ENCODE data around the gene CLMP. TPM values are rescaled to one million over a fixed set of nuclear protein-coding genes. Genes with fewer than 3 reads are reported as not detected.
"Not testable (repeated sequence)": the region's sequence is repeated elsewhere in the genome, so short reads cannot be mapped to it uniquely, and the experiment has no call there.

Gene CLMP
- polyA plus RNA-seq, 4 donors, result 27.6 to 49.2 (median 36.7) TPM

DNA sequence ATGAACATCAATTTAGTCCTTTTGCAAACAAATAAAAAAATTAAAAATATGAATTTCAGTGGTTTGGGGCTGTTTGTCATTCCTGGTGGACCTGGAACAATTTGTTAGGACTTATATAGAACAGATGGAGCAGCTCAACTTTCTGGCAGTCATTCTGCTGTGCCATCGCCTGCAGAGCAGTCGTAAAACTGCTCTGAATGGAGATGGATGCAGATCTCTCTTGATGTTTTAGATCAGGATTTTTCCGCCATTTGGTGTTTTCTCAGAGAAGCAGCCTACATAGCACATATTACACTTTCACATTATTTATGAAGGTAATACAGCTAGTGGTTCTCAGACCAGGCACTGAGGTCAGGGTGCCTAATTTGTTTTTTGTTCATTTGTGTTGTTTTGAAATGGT, 101.3 kb downstream of the CLMP start:
- DNase-seq (ENCODE audit: low read depth in 4 of 4, low spot score in 2 of 4), result no peak

DNA sequence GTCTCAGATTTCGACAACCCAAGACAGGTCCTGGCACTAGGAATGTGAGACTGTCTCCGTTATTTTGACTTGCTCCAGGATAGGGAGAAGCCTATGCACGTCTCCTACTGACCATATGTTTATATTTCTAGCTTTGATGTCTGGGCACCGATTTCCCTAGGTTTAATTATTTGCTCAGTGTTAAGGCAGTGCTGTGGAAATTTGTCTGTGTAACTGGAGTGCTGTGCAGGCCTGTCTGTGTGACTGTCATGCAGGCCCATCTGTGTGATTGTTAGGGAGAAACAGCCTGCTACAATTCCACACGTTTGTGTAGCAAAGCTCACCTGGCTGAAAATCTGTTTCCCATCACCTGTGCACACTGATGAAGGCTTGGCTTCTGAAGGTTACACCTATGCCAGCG, 103.5 kb downstream of the CLMP start:
- DNase-seq (ENCODE audit: low read depth in 4 of 4, low spot score in 2 of 4), result no peak

DNA sequence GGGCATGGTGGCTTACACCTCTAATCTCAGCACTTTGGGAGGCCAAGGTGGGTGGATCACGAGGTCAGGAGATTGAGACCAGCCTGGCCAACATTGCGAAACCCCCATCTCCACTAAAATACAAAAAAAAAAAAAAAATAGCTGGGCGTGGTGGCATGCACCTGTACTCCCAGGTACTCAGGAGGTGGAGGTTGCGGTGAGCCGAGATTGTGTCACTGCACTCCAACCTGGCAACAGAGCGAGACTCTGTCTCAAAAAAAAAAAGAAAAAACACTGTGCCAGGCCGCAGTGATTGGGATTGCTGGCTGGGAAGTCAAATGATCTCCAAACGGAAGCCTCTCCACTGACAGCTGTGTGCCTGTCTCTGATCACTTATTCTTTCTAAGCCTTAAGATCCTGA, 104.9 kb downstream of the CLMP start:
- not testable (repeated sequence) for DNase-seq (ENCODE audit: low read depth in 4 of 4, low spot score in 2 of 4)

DNA sequence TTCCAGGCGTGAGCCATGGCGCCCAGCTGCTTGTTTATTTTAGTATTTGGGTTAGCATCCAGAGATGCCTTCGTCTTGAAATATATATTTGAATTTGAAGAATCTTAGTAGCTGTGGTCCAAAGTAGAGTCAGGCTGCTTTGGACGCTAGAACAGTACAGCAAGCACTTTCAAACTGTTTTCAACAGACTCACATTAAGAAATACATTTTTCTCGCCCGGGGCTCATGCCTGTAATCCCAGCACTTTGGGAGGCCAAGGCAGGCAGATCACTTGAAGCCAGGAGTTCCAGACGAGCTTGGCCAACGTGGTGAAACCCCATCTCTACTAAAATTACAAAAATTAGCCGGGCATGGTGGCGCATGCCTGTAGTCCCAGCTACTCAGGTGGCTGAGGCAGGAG, 106.2 kb downstream of the CLMP start:
- DNase-seq (ENCODE audit: low read depth in 4 of 4, low spot score in 2 of 4), result not testable (repeated sequence)

DNA sequence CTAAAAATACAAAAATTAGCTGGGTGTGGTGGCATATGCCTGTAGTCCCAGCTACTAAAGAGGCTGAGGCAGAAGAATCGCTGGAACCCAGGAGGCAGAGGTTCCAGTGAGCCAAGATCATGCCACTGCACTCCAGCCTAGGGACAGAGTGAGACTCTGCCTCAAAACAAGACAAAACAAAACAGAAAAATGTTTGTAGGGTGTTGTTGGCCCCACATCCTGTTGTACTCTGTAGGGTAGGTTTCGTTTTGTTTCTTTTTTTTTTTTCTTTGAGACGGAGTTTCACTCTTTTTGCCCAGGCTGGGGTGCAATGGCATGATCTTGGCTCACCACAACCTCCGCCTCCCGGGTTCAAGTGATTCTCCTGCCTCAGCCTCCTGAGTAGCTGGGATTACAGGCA, 107.4 kb downstream of the CLMP start:
- DNase-seq (ENCODE audit: low read depth in 4 of 4, low spot score in 2 of 4), result not testable (repeated sequence)

DNA sequence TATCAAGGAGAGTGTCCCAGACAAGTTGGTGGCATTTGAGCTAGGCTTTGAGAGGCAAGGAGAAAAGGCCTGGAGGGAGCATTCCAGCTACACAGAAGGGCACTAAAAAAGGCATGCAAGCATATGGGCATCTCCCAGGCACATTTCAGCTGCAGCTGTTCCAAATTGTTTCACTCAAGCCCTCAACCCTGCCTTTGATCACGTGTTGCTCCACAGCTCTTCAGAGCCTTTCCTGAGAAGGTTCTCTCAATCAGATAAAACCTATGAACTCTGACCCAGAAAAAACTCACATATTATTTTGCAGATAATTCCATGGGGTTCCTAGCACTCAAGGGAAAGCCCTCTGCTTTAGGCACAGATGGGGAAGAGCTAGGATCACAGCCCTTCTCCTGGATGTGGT, 108.7 kb downstream of the CLMP start:
- DNase-seq (ENCODE audit: low read depth in 4 of 4, low spot score in 2 of 4), result no peak

DNA sequence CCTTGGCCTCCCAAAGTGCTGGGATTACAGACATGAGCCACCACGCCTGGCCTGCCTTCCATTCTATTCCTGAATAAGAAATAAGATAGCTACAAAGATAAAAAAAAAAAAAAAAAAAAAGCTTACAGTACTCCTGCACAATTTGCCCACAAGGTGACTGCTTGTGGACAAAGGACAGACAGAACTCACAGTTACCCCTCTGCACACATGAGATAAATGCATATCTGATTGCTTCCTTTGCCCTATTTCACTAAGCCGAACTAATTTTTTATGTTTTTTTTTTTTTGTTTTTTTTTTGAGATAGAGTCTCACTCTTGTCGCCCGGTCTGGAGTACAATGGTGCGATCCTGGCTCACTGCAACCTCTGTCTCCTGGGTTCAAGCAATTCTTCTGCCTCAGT, 109.6 kb downstream of the CLMP start:
- DNase-seq (ENCODE audit: low read depth in 4 of 4, low spot score in 2 of 4), result no peak

DNA sequence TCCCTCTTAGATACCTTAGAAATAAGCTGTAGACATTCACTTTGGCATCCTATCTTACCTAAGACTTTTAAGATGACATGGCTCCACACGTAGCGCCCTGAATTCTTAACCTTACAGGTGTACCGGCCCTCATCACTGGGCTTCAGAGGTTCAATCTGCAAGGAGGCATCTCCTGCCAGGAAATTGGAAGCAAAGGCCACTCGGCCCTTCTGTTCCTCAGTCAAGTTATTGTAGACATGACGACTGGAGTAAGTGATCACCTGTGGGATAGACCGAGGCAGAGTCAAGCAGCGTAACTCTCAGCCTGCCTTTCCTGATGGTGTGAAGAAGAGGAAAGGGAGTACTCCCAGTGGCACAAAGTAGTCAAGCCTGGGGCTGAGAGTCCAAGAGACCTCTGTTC, 110.6 kb downstream of the CLMP start:
- no peak for DNase-seq (ENCODE audit: low read depth in 4 of 4, low spot score in 2 of 4)

DNA sequence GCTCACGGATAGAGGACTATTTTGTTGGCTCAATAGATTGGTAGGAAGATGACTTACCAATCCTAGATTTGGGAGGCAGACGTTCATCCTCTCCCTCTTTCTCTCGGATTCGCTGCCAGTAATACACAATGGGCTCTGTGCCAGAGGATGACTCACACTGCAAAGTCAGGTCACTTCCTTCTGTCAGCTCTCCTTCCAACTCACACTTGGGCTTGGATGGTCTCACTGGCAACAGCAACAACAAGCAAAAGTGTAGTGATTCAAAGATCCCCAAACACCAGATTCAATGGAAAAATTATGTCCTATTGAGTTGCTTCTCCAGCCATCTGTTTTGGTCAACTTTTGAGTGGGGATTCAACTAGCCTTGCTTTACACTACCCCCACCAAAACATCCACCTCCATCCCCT, 111.4 kb downstream of the CLMP start:
- no peak for DNase-seq (ENCODE audit: low read depth in 4 of 4, low spot score in 2 of 4)

DNA sequence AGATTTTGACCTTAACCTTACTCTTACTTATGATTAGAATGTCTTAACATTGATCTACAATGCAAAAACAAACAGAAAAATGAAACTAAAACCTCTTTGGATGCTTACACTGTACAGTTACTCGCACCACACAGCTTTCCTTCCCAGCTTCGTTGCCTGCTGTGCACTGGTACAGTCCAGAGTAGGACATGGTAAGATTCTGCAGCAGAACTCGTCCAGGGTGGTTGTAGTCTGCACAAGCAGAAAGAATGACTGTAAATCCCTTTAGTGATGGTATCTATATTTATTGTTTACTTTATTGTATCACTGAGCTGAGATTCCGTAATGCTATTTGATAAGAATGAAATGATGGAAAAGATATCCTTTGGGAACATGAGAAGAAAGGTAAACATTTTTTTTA, 112.1 kb downstream of the CLMP start:
- DNase-seq (ENCODE audit: low read depth in 4 of 4, low spot score in 2 of 4), result no peak

DNA sequence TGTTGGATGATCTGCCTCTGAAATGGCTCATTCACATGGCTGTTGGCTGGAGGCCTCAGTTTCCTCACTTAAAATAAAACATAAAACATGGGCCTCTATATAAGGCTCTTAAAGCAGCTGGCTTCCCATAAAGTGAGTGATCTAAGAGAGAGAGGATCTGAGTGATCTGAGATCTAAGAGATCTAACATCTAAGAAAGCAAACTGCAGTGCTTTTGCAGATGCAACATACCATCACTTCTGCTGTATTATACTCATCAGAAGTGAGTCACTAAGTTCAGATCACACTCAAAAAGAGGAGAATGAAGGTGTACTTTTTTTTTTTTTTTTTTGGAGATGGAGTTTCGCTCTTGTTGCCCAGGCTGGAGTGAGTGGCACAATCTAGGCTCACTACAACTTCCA, 115.0 kb downstream of the CLMP start:
- no peak for DNase-seq (ENCODE audit: low read depth in 4 of 4, low spot score in 2 of 4)

DNA sequence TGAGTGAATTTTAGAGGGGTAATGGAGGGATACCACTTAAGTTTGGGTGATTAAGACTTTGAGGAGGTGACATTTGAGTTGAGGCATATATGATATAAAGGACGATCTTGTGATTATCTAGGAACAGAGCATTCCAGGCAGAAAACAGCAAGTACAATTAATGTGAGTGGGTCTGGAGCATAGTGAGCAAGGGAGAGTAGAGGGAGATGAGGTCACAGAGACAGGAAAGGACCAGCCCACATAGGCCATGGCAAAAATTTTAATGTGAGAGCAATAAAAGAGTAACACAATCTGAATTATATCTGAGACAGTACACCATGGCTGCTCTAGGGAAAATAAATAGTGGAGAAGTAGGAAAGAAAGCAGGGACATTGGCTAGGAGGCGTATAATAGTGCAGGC, 118.6 kb downstream of the CLMP start:
- DNase-seq (ENCODE audit: low read depth in 4 of 4, low spot score in 2 of 4), result no peak

DNA sequence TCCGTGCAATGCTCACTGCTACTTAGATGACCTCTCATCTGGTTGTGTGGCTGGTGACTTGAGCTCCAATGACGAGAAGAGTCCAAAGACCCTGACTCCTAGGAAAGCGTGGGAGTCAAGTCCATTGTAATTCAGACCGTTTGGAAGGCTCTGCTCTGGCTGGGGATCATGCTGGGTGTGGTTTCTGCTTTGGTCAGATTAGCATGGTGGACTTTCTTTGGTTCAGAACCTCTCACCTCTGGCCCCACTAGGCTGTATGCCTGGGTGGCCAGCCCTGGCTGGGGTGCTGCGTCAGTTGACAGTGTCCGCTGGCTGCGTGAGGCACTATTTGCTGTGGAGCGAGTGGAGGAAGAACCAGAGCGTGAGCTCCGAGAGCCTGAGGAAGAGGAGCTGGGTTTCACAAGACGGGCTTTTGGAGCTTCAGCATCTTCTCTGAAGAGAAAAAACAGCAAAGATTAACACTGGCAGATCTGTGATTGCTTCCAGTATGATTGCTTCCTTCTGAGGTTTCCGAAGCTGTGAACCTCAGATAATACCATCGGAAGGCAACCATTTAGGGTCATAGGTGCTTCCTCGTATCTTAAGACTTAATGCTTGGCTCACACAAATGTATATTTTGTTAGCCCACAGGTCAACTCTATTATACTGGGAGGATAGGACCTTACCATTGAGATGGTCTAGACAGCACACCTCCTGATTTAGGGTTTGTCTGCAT, 121.5 kb downstream of the CLMP start:
- DNase-seq (ENCODE audit: low read depth in 4 of 4, low spot score in 2 of 4), result no peak

DNA sequence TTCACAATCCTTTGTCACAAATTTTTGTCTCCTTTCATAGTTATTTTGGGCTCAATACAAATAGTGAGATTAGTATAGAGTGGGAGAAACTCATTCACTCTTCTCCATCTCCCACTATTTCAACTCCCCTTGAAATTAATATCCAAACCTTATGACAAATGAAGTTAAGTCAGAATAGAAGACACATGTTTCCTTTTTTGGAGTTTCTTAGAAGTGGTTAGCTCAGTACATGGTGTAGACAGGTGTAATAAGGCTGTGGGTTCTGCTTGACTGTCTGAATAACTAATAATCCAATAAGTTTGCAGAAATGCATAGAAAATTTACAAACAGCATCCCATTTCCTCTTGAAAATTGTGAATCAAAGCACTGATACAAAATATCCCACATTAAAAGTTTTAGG, 122.3 kb downstream of the CLMP start:
- DNase-seq (ENCODE audit: low read depth in 4 of 4, low spot score in 2 of 4), result no peak

DNA sequence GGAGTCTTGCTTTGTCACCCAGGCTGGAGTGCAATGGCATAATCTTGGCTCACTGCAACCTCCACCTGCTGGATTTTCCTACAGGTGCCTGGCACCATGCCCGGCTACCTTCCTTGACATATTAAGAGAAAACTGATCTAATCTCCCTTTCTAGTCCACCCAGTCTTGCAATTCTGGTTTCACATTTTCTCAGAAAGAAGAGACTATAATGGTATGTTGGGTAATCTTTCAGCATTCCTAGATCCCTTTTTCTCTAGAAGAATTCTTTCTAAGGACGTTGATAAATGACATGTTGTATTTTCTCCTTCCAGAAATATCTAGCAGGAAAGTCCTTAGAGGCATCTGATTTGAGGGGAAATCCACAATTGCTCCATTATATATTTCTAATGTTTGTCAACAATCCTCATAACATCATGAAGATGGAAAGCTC, 122.7 kb downstream of the CLMP start:
- no peak for DNase-seq (ENCODE audit: low read depth in 4 of 4, low spot score in 2 of 4)

DNA sequence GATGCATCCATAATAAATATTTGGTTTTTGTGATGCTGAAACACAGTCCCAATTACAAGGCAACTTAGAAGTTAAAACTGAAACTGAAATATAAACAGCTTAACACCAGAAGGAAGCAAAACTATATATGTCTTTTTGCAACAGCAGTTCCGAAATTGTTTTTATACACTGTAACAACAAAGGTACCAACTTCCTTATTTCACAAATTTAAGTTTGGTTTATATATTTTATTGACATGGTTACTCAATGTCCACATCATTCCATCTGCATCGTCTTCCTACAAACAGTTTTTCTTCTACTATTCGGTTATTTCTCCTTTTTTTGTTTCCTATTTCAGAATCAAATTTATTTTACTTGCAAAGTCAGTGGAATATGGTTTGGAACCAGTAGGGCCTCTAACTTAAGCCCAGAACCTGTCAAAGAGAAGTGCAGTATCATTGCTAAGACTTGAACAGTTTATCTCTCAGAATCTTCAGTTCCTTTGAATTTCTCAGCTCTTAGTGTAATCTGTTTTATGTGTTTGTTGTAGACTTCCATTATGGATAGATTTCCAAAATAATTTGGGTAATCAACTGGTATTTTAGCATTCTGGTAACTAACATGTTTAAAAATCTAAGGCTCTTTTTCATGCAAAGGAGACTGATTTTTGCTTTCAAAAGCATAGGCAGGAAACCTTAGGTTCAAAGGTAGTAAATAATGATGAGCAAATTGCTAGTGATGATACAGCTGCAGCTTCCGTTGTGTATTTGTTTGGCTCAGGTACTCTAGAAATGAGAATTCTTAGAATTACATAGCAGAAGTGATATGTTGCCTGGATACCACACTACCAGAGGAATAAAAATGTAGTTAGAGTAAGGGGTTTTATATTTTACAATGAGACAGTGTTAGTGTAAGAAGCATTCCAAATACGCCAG, 124.9 kb downstream of the CLMP start:
- no peak for DNase-seq (ENCODE audit: low read depth in 4 of 4, low spot score in 2 of 4)

DNA sequence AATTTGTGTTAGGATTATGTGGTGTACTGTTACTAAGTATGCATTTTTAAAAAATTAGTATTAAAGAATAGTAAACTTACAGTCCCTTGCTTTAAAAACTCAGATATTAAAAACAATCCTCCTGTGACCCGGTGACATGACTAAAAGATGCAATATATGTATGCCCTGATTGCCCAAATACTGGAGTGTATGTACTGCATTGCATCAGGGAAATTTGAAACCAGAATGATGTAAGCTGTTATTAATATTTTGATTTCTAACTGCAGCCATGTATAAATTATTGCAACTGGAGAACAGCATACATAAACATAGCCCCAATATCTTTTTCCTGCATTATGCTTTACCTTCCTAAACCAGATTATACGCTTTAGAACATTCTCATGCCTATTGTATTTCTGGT, 129.4 kb downstream of the CLMP start:
- no peak for DNase-seq (ENCODE audit: low read depth in 4 of 4, low spot score in 2 of 4)

DNA sequence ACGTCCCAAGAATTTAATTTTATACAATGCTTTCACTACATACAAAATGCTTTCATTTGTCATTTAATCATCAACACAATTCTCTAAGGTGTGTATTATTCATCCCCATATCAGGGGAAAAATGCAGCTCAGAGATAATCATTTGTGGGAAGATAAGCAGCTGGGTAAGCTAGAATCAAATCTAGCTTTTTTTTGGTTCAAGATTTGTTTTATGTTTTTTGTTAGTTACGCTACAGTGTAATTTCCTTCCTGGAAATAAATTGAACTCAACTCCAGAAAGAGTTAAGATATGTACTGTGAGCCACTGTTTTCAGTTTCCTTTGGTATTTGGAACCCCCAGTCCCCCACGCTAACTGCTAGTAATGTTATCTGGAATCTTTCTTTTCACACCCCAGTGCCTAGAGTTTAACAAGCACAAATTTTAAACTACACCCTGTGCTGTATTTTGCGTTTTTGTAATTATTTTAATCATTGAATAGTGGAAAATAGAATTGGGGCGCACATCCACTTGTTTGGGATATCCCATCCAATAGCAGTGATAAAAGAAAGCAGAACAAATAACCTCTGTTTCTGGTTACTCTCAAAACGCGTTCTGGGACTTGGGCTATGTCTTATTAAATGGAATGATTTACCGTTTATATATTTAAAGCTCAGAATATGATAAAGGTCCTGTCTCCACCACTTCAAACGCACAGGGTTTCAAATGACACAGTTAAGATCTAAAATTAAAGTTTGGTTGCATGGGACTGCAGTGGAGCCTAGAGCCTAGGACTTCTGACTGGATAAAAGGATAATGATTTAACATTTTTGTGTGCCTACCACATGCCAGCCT, 131.0 kb downstream of the CLMP start:
- no peak for DNase-seq (ENCODE audit: low read depth in 4 of 4, low spot score in 2 of 4)

DNA sequence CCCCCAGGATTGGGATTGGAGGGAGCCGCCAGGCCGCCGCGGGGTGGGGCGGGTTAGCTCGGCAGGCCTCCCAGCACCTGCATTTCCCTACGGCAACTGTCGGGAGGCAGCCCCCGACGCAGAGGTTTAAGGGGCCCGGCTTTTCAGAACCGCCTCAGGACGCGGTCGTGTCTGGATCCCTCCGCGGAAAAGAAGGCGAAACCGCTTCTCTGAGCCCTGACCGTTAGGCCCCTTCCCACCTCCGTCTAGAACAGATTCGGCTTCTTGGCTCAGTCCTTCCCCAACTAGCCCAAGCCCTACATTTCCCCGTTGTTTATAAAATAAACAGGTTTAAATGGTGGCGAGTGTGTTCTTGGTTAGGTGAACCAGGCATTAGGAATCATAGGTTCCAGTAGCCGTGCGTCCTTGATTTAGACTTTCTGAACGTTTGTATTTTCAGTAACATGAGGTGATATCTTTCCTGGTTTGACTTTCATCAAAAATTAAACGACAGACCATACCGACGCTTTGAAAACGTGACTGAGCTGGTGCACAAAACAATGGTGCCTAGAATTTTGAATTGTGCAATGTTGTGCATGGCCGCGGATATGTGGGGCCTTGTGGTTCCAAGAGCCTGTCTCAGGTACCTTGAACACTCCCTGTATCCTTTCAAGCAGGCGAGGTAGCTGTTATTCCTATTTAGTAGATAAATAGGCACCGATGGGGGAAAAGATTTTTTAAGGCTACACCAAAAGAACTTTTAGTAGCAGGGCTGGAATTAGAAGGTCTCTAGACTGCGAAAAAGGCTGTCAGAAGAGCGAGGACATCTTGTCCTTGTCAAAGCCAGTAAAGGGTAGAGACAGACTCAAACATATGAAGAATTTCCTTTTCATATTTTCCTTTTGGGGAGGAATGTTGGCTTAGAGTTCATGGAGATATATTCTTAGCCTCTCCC, 131.9 kb downstream of the CLMP start:
- DNase-seq (ENCODE audit: low read depth in 4 of 4, low spot score in 2 of 4), result peak in 3 of 4 donors; percentile 65 to 85 (median 69)
